ENCODE data around the gene PRDM8. TPM values are rescaled to one million over a fixed set of nuclear protein-coding genes. Genes with fewer than 3 reads are reported as not detected.
"Not testable (repeated sequence)": the region's sequence is repeated elsewhere in the genome, so short reads cannot be mapped to it uniquely, and the experiment has no call there.

Gene PRDM8
- total and polyA plus RNA-seq, 5 donors = 0.63 to 1.3 (median 0.75) TPM

DNA sequence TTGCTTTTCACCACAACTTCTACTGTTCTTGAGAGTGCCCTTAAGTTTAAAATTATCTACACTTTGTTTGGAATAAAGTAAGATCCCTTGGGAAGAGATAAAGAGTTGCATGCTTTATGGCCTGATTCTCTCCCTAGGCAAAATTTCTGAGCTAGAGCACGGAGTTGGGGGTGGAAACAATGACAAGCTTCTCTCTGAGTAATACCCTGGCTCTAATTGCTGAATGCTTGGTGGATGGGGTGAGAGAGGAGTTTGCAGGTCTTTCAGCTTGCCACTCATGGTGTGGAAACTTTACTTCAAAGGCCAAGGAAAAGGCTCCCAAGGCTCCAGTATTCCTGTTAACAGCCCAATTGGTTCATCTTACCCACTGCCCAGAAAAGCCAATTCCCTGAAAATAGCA lies 26.1 kb upstream of the PRDM8 start:
- no peaks in the 10 kb centered on the region for H3K4me1 ChIP-seq (ENCODE audit: control insufficient read depth, insufficient read depth, low read length)
- H3K4me3 ChIP-seq (ENCODE audit: low read length) = no peak overlapping the region
- 65% methylated on average over 1 of the region's 1 CpG for WGBS
- H3K27me3 ChIP-seq (ENCODE audit: control insufficient read depth, insufficient read depth) = no peaks in the 10 kb centered on the region
- H3K9me3 ChIP-seq (ENCODE audit: control insufficient read depth, low read length) = no peaks in the 10 kb centered on the region
- intact Hi-C loops (cut with DNase I) = no loop called here
- DNase-seq (no peak), ATAC-seq (peak; percentile 46 to 57)
- H3K27ac ChIP-seq (ENCODE audit: low read length) = no peak overlapping the region

DNA sequence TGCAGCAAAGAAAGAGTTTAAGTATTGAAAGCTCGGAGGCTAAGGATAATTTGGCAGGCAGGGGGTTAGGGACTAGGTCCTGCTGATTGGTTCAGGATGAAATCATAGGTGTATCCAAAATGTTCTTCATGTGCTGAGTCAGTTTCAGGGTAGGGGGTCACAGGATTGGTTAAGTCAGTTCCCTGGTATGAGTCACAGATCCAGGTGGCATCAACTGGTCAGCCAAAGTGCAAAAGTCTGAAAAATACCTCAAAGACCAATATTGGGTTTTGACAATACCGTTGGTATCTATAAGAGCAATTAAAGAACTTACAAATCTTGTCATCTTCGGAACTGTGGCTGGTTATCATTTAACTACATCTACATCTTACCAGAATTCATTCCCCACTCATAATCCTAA lies 25.6 kb upstream of the PRDM8 start:
- Histone ChIP-seq H3K27me3 (ENCODE audit: control insufficient read depth, insufficient read depth) (no peaks in the 10 kb centered on the region), H3K4me1 (ENCODE audit: control insufficient read depth, insufficient read depth, low read length) (no peaks in the 10 kb centered on the region), H3K9me3 (ENCODE audit: control insufficient read depth, low read length) (no peaks in the 10 kb centered on the region), H3K27ac (ENCODE audit: low read length) (no peak overlapping the region), H3K4me3 (ENCODE audit: low read length) (no peak overlapping the region)
- no peak for DNase-seq
- intact Hi-C loops (cut with DNase I) = no loop called here
- no peak for ATAC-seq
- WGBS = 80% methylated on average over 3 of the region's 3 CpGs

DNA sequence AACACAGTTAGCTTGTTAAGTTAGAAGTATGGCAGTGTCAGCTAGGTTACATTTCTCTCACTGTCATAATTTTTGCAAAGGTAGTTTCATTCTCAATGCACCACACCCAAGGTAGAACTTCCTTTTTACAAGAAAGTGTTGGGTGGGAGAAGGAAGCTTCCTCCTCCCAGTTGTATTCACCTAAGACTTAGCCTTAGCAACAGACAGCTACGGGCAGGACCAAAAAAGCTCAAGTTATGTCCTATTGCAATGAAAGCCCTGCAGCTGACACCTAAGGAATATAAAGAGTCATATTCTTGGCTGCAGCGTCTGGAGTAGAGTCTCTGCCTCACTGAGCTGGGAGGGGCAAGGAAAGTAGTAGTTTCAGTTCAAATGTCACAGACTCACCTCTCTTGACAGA lies 25.1 kb upstream of the PRDM8 start:
- WGBS = 79% methylated on average over 2 of the region's 2 CpGs
- intact Hi-C loops (cut with DNase I) = no loop called here
- ATAC-seq (no peak), DNase-seq (no peak)
- no peak overlapping the region for H3K4me3 ChIP-seq (ENCODE audit: low read length)
- no peaks in the 10 kb centered on the region for H3K4me1 ChIP-seq (ENCODE audit: control insufficient read depth, insufficient read depth, low read length)
- H3K27ac ChIP-seq (ENCODE audit: low read length) = no peak overlapping the region
- H3K9me3 ChIP-seq (ENCODE audit: control insufficient read depth, low read length) = no peaks in the 10 kb centered on the region
- H3K27me3 ChIP-seq (ENCODE audit: control insufficient read depth, insufficient read depth) = no peaks in the 10 kb centered on the region

DNA sequence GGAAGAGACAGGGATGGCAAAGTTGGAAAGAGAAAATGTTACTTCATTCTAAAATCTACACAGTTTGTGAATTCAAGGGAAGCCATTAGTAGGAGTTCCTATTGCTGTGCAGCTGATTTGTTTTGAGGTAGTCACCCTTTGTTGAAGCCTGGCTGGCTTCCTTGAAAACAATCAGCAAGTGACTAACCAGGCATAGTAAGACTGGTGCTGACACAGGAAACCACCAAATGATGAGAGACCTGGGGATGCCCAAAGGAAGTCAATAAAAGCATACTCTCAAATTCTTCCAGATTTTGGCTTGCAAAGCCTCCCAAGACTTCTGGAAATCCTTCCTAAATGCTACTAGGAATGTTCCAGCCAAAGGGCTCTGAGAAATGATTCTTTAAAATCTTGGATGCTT lies 23.9 kb upstream of the PRDM8 start:
- peaks cover under 1% of the 10 kb centered on the region for H3K9me3 ChIP-seq (ENCODE audit: control insufficient read depth, low read length)
- H3K4me1 ChIP-seq (ENCODE audit: control insufficient read depth, insufficient read depth, low read length) = no peaks in the 10 kb centered on the region
- H3K4me3 ChIP-seq (ENCODE audit: low read length) = no peak overlapping the region
- intact Hi-C loops (cut with DNase I) = no loop called here
- H3K27ac ChIP-seq (ENCODE audit: low read length) = no peak overlapping the region
- ATAC-seq = no peak
- H3K27me3 ChIP-seq (ENCODE audit: control insufficient read depth, insufficient read depth) = no peaks in the 10 kb centered on the region
- DNase-seq = no peak

DNA sequence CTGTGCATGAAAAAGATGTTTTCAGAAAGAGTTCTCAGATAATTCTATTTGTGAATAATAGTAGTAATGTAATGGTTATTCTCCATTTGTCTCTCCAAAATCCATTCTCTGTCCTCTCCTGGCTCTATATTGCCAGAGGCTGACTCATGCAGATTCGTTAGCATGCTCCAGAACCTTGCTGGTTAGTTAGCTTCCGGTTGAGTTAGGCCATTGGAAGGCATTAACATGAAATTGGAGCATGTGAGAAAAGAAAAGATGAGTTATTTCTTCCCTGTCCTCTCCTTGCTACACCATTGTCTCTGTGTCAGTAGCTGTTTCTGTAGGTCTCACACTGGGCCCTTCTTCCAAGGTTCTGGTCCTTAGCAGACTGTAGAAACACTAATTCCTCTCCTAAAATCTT lies 23.5 kb upstream of the PRDM8 start:
- intact Hi-C loops (cut with DNase I) = no loop called here
- peaks cover 2% of the 10 kb centered on the region for H3K9me3 ChIP-seq (ENCODE audit: control insufficient read depth, low read length)
- WGBS = 76% methylated on average over 2 of the region's 2 CpGs
- no peak for DNase-seq
- H3K4me3 ChIP-seq (ENCODE audit: low read length) = no peak overlapping the region
- no peak for ATAC-seq
- no peak overlapping the region for H3K27ac ChIP-seq (ENCODE audit: low read length)
- H3K4me1 ChIP-seq (ENCODE audit: control insufficient read depth, insufficient read depth, low read length) = no peaks in the 10 kb centered on the region
- H3K27me3 ChIP-seq (ENCODE audit: control insufficient read depth, insufficient read depth) = no peaks in the 10 kb centered on the region

DNA sequence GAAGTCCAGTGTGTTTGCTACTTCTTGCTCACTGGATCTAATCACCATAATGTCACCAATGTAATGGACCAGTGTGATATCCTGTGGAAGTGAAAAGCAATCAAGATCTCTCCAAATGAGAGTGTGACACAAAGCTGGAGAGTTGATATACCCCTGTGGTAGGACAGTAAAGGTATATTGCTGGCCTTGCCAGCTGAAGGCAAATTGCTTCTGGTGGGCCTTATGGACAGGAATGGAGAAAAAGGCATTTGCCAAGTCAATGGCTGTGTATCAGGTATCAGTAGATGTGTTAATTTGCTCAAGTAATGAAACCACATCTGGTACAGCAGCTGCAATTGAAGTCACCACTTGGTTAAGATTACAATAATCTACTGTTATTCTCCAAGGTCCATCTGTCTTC lies 19.5 kb upstream of the PRDM8 start:
- H3K4me3 ChIP-seq (ENCODE audit: low read length); H3K27ac ChIP-seq (ENCODE audit: low read length); H3K4me1 ChIP-seq (ENCODE audit: control insufficient read depth, insufficient read depth, low read length); DNase-seq; ATAC-seq; intact Hi-C loops (cut with DNase I); H3K27me3 ChIP-seq (ENCODE audit: control insufficient read depth, insufficient read depth); H3K9me3 ChIP-seq (ENCODE audit: control insufficient read depth, low read length): not testable (repeated sequence)

DNA sequence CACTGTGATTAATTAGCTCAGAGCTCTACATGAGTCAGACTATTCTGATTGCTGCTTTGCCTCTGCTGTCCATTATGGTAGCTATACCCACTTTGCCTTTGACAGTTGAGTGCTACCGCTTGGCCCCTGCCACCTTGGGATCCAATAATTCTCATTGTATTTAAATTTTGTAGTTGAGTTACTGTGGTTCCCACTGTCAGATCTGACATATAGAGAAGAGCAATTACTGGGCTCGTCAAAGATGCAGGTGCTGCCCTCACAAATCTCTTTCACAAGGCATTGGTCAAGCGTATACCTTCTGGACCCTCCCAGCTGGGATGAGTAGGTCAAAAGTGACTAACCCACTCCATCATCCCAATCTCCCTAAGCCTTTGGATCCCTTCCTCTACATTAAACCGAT lies 18.3 kb upstream of the PRDM8 start:
- H3K27ac ChIP-seq (ENCODE audit: low read length) = no peak overlapping the region
- no peaks in the 10 kb centered on the region for H3K27me3 ChIP-seq (ENCODE audit: control insufficient read depth, insufficient read depth)
- DNase-seq = no peak
- no peaks in the 10 kb centered on the region for H3K4me1 ChIP-seq (ENCODE audit: control insufficient read depth, insufficient read depth, low read length)
- no peak overlapping the region for H3K4me3 ChIP-seq (ENCODE audit: low read length)
- 94% methylated on average over 4 of the region's 4 CpGs for WGBS
- no peak for ATAC-seq
- intact Hi-C loops (cut with DNase I) = no loop called here
- peaks cover 5% of the 10 kb centered on the region for H3K9me3 ChIP-seq (ENCODE audit: control insufficient read depth, low read length)

DNA sequence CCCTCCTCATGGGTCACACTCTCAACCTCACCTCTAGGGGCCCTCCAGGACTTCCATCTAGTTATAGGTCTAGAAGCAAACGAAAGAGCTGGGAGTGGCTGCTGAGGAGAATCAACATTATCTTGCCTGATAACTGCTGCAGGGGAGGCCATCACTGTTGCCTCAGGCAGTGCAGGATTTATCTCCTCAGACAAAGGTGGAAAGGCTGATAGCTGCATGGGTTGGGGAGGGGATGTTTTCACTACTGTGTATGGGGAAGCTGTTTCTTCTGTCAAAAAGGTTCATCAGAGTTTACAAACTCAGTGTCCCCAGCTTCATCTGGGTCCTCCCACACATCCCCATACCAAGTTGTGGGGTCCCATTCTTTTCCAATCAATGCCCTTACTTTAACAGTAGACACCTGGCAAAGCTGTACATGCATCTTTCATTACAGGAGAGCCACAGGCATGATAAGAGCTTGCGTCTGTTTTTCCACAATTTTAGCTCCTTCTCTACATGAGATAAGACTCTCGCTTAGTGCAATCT lies 17.6 kb upstream of the PRDM8 start:
- Histone ChIP-seq H3K27ac (ENCODE audit: low read length) (no peak overlapping the region), H3K4me3 (ENCODE audit: low read length) (no peak overlapping the region), H3K9me3 (ENCODE audit: control insufficient read depth, low read length) (peaks cover 5% of the 10 kb centered on the region), H3K27me3 (ENCODE audit: control insufficient read depth, insufficient read depth) (no peaks in the 10 kb centered on the region), H3K4me1 (ENCODE audit: control insufficient read depth, insufficient read depth, low read length) (no peaks in the 10 kb centered on the region)
- intact Hi-C loops (cut with DNase I) = loop anchor here in 1 of 4 donors (10.0 kb wide), 2 partner anchors 105 to 1225 kb away; partner anchors contain the start of gene ANTXR2
- DNase-seq = no peak
- no peak for ATAC-seq
- WGBS = 58% methylated on average over 3 of the region's 3 CpGs

DNA sequence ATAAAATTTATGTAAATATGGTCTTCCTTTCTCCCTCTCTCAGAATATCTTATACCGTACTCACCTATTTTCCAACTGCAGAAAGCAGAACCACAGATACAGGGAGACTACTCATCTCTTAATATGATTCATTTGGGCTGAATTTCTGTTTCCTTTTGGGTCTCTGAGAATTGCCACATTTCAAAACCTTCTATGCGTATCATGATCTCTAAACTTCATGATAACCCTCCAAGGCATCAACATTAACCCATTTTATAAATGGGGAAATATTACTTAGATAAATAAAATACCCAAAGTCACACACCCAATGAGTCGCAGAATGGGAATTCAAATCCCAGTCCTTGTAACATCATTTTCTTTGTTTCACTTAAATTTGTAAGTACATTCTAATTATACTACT lies 16.6 kb upstream of the PRDM8 start:
- 70% methylated on average over 3 of the region's 3 CpGs for WGBS
- H3K4me1 ChIP-seq (ENCODE audit: control insufficient read depth, insufficient read depth, low read length) = peaks cover 3% of the 10 kb centered on the region
- H3K27me3 ChIP-seq (ENCODE audit: control insufficient read depth, insufficient read depth) = no peaks in the 10 kb centered on the region
- DNase-seq (no peak), ATAC-seq (no peak)
- intact Hi-C loops (cut with DNase I) = loop anchor here in 1 of 4 donors (10.0 kb wide), 2 partner anchors 106 to 1226 kb away; partner anchors contain the start of gene ANTXR2
- peaks cover 5% of the 10 kb centered on the region for H3K9me3 ChIP-seq (ENCODE audit: control insufficient read depth, low read length)
- no peak overlapping the region for H3K4me3 ChIP-seq (ENCODE audit: low read length)
- H3K27ac ChIP-seq (ENCODE audit: low read length) = no peak overlapping the region

DNA sequence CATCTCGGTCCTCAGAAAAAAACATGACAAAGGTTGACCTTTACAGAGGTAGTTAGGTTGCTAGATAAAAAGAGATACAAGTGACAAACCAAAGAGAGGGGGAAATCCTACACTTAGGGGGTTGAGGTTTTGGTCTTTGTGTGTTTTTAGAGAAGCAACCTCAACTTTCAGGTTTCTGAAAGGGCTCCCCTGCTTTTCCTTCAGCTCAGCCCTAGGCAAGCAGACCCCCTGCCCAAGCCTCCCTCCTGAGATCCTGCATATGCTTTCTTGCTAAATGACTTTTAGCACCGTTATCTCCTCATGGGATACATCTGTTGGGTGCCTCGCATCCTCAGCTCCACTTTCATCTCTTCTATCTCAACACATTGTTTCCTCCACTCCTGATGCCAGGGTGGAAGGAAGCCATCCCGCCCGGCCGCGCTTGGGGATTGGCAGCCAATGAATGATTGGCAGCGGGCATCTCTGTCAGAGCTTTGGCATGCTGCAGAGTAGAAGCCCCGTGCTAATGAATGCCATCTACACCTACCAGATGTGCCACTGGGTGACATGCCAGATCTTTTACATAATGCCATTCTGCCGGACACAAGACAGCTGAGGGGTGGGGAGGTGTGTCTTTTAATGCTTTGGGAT lies 15.0 kb upstream of the PRDM8 start:
- no peak overlapping the region for H3K4me3 ChIP-seq (ENCODE audit: low read length)
- DNase-seq = peak in 1 of 3 donors; percentile 61
- peaks cover 3% of the 10 kb centered on the region for H3K4me1 ChIP-seq (ENCODE audit: control insufficient read depth, insufficient read depth, low read length)
- peaks cover 5% of the 10 kb centered on the region for H3K9me3 ChIP-seq (ENCODE audit: control insufficient read depth, low read length)
- H3K27ac ChIP-seq (ENCODE audit: low read length) = no peak overlapping the region
- intact Hi-C loops (cut with DNase I) = loop anchor here in 1 of 4 donors (10.0 kb wide), 2 partner anchors 108 to 1228 kb away; partner anchors contain the start of gene ANTXR2
- WGBS = 20% methylated on average over 10 of the region's 10 CpGs
- no peak for ATAC-seq
- H3K27me3 ChIP-seq (ENCODE audit: control insufficient read depth, insufficient read depth) = no peaks in the 10 kb centered on the region

DNA sequence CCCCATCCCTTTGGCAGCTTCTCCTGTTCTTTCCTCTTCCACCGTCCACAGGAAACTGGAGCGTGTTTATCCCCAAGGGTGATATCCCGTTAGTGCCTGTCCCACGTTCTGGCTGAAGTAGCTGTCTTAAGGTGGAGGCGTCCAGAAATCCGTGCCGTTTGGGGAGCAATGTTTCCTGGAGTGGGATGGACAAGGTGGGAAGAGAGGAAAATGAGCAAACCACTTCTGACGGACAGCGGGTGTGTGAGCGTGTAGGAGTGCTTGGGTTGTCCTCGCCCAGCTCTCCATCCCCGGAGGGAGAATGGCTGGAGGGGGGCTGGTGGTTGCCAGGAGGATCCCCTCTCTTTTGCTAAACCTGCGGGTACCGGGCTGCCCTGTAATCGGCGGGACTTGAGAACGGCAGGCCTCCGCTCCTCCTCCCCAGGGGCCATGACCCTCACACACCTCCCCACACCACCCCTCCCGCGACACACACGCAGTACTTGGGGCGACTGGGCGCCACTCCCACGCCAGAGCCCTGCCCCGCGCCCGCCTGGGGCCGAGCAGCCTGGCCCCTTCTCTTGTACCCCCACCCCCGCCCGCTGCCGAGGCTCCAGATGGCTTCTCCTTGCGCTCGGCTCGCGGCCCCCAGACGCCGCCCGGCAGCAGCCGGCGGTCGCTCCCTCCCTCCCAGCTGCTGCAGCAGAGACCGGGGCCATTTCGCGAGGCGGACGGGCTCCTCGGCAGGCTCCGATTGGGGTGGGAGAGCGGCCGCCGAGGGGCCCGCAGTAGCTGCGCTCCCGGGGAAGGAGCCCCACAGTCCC lies 13.9 kb upstream of the PRDM8 start:
- intact Hi-C loops (cut with DNase I) = loop anchor here in 1 of 4 donors (10.0 kb wide), 2 partner anchors 109 to 1229 kb away; partner anchors contain the start of gene ANTXR2
- 3% methylated on average over 54 of the region's 54 CpGs for WGBS
- DNase-seq = peak; percentile 39 to 75 (median 73)

More for the DNA sequence above, 13.9 kb upstream of the PRDM8 start:
- ATAC-seq = peak; percentile 72 to 79
- peak overlapping the region; percentile 49 for H3K4me3 ChIP-seq (ENCODE audit: low read length)
- H3K9me3 ChIP-seq (ENCODE audit: control insufficient read depth, low read length) = peaks cover 4% of the 10 kb centered on the region
- H3K27me3 ChIP-seq (ENCODE audit: control insufficient read depth, insufficient read depth) = no peaks in the 10 kb centered on the region
- peaks cover 3% of the 10 kb centered on the region for H3K4me1 ChIP-seq (ENCODE audit: control insufficient read depth, insufficient read depth, low read length)
- no peak overlapping the region for H3K27ac ChIP-seq (ENCODE audit: low read length)

Measured in right cardiac atrium (tissue), 5 donors.